GM23338 (cell line): ENCODE data around the gene CD46.

Source experiments
- CREB1 ChIP-seq: fragments of 250-450 bp; sonication (Bioruptor Pico); IDR thresholded peaks from 2 replicates; pipeline ENCODE4 v1.5.0; 2020; ENCODE audit warnings: low read depth, mild to moderate bottlenecking, moderate library complexity
- CTCF ChIP-seq, 2 experiments: fragments of 200-600 bp in 1 of 2; sonication (generic) in 1 of 2; conservative IDR thresholded peaks; 2 replicates each; pipeline versions ENCODE4 v1.5.1 to v1.6.1; 2016 to 2017; ENCODE audit warnings: antibody characterized with exemption in 2 of 2, low read depth in 2 of 2, mild to moderate bottlenecking in 2 of 2, moderate library complexity in 1 of 2
- EZH2 ChIP-seq: fragments of 200-600 bp; sonication (generic); IDR thresholded peaks from one replicate; pipeline ENCODE4 v1.8.0; 2017; ENCODE audit warnings: antibody characterized with exemption, mild to moderate bottlenecking, low read depth; ENCODE audit not compliant: unreplicated experiment
- EZH2phosphoT487 ChIP-seq: fragments of 200-600 bp; sonication (generic); IDR thresholded peaks from one replicate; pipeline ENCODE4 v1.8.1; 2018; ENCODE audit warnings: antibody characterized with exemption; ENCODE audit not compliant: unreplicated experiment
- JUNB ChIP-seq: IDR thresholded peaks from one replicate; pipeline ENCODE4 v1.6.1; 2016; ENCODE audit warnings: antibody characterized with exemption; ENCODE audit not compliant: unreplicated experiment
- NANOG ChIP-seq: IDR thresholded peaks from 2 replicates; pipeline ENCODE4 v1.6.1; 2016; ENCODE audit warnings: antibody characterized with exemption, borderline replicate concordance
- POLR2AphosphoS5 ChIP-seq: IDR thresholded peaks from 2 replicates; pipeline ENCODE4 v1.6.1; 2016; ENCODE audit warnings: antibody characterized with exemption, low read depth
- ZNF114 ChIP-seq: fragments of 250-450 bp; sonication (Bioruptor Pico); IDR thresholded peaks from 2 replicates; pipeline ENCODE4 v1.5.0; 2020; ENCODE audit warnings: mild to moderate bottlenecking, moderate library complexity
- ZNF331 ChIP-seq: fragments of 250-450 bp; sonication (Bioruptor Pico); IDR thresholded peaks from 2 replicates; pipeline ENCODE4 v1.5.0; 2020; ENCODE audit warnings: low read depth, mild to moderate bottlenecking, moderate library complexity
- TF ChIP-seq, protein P1 (sequence below): IDR thresholded peaks from one replicate; pipeline ENCODE4 v1.6.1; 2018; ENCODE audit warnings: antibody characterized with exemption; ENCODE audit not compliant: unreplicated experiment
- TF ChIP-seq, protein P2 (sequence below): IDR thresholded peaks from 2 replicates; pipeline ENCODE4 v1.6.1; 2016; ENCODE audit warnings: antibody characterized with exemption
- TF ChIP-seq, protein P3 (sequence below): fragments of 250-450 bp; sonication (Bioruptor Pico); IDR thresholded peaks from 2 replicates; pipeline ENCODE4 v1.5.0; 2020; ENCODE audit warnings: mild to moderate bottlenecking, moderate library complexity

GRCh38 chr1:207844371-207844770, 92.5 kb downstream of the CD46 start:
- no peak for TF ChIP-seq CREB1 (CRISPR knock-in tag)
- TF ChIP-seq CTCF (conservative IDR thresholded peaks at IDR 0.05; ENCODE audit: low read depth in 2 of 2): no peak
- TF ChIP-seq, protein P1, sequence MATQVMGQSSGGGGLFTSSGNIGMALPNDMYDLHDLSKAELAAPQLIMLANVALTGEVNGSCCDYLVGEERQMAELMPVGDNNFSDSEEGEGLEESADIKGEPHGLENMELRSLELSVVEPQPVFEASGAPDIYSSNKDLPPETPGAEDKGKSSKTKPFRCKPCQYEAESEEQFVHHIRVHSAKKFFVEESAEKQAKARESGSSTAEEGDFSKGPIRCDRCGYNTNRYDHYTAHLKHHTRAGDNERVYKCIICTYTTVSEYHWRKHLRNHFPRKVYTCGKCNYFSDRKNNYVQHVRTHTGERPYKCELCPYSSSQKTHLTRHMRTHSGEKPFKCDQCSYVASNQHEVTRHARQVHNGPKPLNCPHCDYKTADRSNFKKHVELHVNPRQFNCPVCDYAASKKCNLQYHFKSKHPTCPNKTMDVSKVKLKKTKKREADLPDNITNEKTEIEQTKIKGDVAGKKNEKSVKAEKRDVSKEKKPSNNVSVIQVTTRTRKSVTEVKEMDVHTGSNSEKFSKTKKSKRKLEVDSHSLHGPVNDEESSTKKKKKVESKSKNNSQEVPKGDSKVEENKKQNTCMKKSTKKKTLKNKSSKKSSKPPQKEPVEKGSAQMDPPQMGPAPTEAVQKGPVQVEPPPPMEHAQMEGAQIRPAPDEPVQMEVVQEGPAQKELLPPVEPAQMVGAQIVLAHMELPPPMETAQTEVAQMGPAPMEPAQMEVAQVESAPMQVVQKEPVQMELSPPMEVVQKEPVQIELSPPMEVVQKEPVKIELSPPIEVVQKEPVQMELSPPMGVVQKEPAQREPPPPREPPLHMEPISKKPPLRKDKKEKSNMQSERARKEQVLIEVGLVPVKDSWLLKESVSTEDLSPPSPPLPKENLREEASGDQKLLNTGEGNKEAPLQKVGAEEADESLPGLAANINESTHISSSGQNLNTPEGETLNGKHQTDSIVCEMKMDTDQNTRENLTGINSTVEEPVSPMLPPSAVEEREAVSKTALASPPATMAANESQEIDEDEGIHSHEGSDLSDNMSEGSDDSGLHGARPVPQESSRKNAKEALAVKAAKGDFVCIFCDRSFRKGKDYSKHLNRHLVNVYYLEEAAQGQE: no peak
- no peak for TF ChIP-seq EZH2
- no peak for TF ChIP-seq JUNB
- no peak for TF ChIP-seq EZH2phosphoT487
- no peak for TF ChIP-seq POLR2AphosphoS5
- TF ChIP-seq ZNF331 (CRISPR knock-in tag): no peak
- TF ChIP-seq, protein P2, sequence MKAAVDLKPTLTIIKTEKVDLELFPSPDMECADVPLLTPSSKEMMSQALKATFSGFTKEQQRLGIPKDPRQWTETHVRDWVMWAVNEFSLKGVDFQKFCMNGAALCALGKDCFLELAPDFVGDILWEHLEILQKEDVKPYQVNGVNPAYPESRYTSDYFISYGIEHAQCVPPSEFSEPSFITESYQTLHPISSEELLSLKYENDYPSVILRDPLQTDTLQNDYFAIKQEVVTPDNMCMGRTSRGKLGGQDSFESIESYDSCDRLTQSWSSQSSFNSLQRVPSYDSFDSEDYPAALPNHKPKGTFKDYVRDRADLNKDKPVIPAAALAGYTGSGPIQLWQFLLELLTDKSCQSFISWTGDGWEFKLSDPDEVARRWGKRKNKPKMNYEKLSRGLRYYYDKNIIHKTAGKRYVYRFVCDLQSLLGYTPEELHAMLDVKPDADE: no peak
- TF ChIP-seq, protein P3, sequence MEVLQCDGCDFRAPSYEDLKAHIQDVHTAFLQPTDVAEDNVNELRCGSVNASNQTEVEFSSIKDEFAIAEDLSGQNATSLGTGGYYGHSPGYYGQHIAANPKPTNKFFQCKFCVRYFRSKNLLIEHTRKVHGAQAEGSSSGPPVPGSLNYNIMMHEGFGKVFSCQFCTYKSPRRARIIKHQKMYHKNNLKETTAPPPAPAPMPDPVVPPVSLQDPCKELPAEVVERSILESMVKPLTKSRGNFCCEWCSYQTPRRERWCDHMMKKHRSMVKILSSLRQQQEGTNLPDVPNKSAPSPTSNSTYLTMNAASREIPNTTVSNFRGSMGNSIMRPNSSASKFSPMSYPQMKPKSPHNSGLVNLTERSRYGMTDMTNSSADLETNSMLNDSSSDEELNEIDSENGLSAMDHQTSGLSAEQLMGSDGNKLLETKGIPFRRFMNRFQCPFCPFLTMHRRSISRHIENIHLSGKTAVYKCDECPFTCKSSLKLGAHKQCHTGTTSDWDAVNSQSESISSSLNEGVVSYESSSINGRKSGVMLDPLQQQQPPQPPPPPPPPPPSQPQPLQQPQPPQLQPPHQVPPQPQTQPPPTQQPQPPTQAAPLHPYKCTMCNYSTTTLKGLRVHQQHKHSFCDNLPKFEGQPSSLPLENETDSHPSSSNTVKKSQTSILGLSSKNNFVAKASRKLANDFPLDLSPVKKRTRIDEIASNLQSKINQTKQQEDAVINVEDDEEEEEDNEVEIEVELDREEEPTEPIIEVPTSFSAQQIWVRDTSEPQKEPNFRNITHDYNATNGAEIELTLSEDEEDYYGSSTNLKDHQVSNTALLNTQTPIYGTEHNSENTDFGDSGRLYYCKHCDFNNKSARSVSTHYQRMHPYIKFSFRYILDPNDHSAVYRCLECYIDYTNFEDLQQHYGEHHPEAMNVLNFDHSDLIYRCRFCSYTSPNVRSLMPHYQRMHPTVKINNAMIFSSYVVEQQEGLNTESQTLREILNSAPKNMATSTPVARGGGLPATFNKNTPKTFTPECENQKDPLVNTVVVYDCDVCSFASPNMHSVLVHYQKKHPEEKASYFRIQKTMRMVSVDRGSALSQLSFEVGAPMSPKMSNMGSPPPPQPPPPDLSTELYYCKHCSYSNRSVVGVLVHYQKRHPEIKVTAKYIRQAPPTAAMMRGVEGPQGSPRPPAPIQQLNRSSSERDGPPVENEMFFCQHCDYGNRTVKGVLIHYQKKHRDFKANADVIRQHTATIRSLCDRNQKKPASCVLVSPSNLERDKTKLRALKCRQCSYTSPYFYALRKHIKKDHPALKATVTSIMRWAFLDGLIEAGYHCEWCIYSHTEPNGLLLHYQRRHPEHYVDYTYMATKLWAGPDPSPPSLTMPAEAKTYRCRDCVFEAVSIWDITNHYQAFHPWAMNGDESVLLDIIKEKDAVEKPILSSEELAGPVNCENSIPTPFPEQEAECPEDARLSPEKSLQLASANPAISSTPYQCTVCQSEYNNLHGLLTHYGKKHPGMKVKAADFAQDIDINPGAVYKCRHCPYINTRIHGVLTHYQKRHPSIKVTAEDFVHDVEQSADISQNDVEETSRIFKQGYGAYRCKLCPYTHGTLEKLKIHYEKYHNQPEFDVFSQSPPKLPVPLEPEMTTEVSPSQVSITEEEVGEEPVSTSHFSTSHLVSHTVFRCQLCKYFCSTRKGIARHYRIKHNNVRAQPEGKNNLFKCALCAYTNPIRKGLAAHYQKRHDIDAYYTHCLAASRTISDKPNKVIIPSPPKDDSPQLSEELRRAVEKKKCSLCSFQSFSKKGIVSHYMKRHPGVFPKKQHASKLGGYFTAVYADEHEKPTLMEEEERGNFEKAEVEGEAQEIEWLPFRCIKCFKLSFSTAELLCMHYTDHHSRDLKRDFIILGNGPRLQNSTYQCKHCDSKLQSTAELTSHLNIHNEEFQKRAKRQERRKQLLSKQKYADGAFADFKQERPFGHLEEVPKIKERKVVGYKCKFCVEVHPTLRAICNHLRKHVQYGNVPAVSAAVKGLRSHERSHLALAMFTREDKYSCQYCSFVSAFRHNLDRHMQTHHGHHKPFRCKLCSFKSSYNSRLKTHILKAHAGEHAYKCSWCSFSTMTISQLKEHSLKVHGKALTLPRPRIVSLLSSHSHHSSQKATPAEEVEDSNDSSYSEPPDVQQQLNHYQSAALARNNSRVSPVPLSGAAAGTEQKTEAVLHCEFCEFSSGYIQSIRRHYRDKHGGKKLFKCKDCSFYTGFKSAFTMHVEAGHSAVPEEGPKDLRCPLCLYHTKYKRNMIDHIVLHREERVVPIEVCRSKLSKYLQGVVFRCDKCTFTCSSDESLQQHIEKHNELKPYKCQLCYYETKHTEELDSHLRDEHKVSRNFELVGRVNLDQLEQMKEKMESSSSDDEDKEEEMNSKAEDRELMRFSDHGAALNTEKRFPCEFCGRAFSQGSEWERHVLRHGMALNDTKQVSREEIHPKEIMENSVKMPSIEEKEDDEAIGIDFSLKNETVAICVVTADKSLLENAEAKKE (CRISPR knock-in tag): no peak
- no peak for TF ChIP-seq NANOG
- TF ChIP-seq ZNF114 (CRISPR knock-in tag): no peak
